OCI-LY3 (cell line): ENCODE results near the gene WDR93.

Source experiments
- H2AFZ ChIP-seq: fragments of 200-600, 300-600 bp; shearing (Covaris generic); 2 replicates; pipeline ENCODE4 v1.6.0; 2014; ENCODE audit warnings: antibody characterized with exemption, low read depth, low read length
- H3K27ac ChIP-seq: fragments of 200-600, 300-600 bp; sonication (generic); 2 replicates; pipeline ENCODE4 v1.5.1; 2014; ENCODE audit warnings: mild to moderate bottlenecking, low read length, moderate library complexity, mixed read lengths
- H3K27me3 ChIP-seq: fragments of 200-600, 300-600 bp; sonication (generic); 2 replicates; pipeline ENCODE4 v1.6.1; 2014; ENCODE audit warnings: low read depth, low read length, mixed read lengths
- H3K36me3 ChIP-seq: fragments of 200-600, 300-600 bp; sonication (generic); replicated peaks from 2 replicates; pipeline ENCODE3; 2014; ENCODE audit warnings: low read depth, low read length, mixed read lengths
- H3K4me1 ChIP-seq: fragments of 300-600, 200-600 bp; sonication (generic); 2 replicates; pipeline ENCODE4 v1.6.1; 2014; ENCODE audit warnings: low read length, mixed read lengths
- H3K4me2 ChIP-seq: fragments of 200-600, 300-600 bp; sonication (generic); 2 replicates; pipeline ENCODE4 v1.6.1; 2014; ENCODE audit warnings: low read length, mixed read lengths
- H3K4me3 ChIP-seq: fragments of 300-600, 200-600 bp; sonication (generic); 2 replicates; pipeline ENCODE4 v1.5.1; 2014; ENCODE audit warnings: antibody characterized with exemption, mild to moderate bottlenecking, low read length, moderate library complexity
- H3K79me2 ChIP-seq: fragments of 300-600, 200-600 bp; shearing (Covaris generic); 2 replicates; pipeline ENCODE4 v1.6.1; 2014; ENCODE audit warnings: mild to moderate bottlenecking, low read length, mixed read lengths
- H3K9ac ChIP-seq: fragments of 300-600, 200-600 bp; shearing (Covaris generic); 2 replicates; pipeline ENCODE4 v1.6.0; 2014; ENCODE audit warnings: mild to moderate bottlenecking, low read length, moderate library complexity
- H3K9me3 ChIP-seq: fragments of 200-600, 300-600 bp; shearing (Covaris generic); 2 replicates; pipeline ENCODE4 v1.6.1; 2014; ENCODE audit warnings: low read length, mixed read lengths; ENCODE audit not compliant: insufficient read depth
- H4K20me1 ChIP-seq: fragments of 200-600, 300-600 bp; sonication (generic); 2 replicates; pipeline ENCODE4 v1.6.1; 2016; ENCODE audit warnings: low read length, mixed read lengths; ENCODE audit not compliant: insufficient read depth
- CTCF ChIP-seq: fragments of 200-600, 300-600 bp; sonication (generic); IDR thresholded peaks from 2 replicates; pipeline ENCODE4 v1.5.1; 2014; ENCODE audit warnings: antibody characterized with exemption, low read length, low read depth
- EZH2phosphoT487 ChIP-seq: fragments of 200-600 bp; shearing (Covaris generic); IDR thresholded peaks from 2 replicates; pipeline ENCODE4 v1.6.1; 2018; ENCODE audit warnings: antibody characterized with exemption, mixed run types, low read depth

WDR93 gene

DNA sequence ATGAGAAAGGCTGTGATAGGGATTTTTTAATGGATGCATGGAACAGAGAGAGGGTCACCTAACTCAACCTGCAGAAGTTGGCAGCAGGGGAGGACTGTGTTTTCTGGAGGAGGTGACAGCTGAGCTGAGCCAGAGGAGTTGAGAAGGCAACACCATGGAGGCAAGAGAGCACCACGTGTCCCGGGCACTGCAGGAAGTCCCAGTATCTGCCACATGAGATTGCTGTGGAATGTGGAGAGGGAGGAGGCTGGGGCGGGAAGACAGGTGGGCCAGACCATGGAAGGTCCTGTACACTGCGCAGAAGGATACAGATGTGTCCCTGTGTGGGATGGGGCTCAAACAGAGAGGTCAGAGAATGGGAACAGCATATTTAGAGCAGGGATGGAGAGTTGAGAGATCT lies 45.2 kb downstream of the WDR93 start:
- Histone ChIP-seq H3K27me3 (peaks cover 18% of the 10 kb centered on the region; the same call in 1 of the 2 replicates), H3K4me2 (no peak overlapping the region), H3K79me2 (no peaks in the 10 kb centered on the region), H2AFZ (no peak overlapping the region; the same call in 1 of the 2 replicates), H3K9ac (no peak overlapping the region), H3K4me3 (no peak overlapping the region), H3K9me3 (no peaks in the 10 kb centered on the region), H3K36me3 (no peaks in the 10 kb centered on the region), H4K20me1 (no peaks in the 10 kb centered on the region), H3K27ac (no peak overlapping the region), H3K4me1 (peaks cover 3% of the 10 kb centered on the region; the same call in 1 of the 2 replicates)
- no peak for TF ChIP-seq EZH2phosphoT487
- no peak for TF ChIP-seq CTCF

- H3K27me3 ChIP-seq: no peaks in the 10 kb centered on the region
- H3K4me2 ChIP-seq: peak overlapping the region; percentile 91
- no peaks in the 10 kb centered on the region for H4K20me1 ChIP-seq
- H2AFZ ChIP-seq: peak overlapping the region; percentile 99
- H3K27ac ChIP-seq: no peak overlapping the region
- TF ChIP-seq CTCF (peak; percentile 89), EZH2phosphoT487 (no peak)
- no peaks in the 10 kb centered on the region for H3K9me3 ChIP-seq
- peak overlapping the region; percentile 40; the same call in 1 of the 2 replicates for H3K9ac ChIP-seq
- peaks cover 3% of the 10 kb centered on the region; the same call in 1 of the 2 replicates for H3K4me1 ChIP-seq
- H3K79me2 ChIP-seq: no peaks in the 10 kb centered on the region
- H3K36me3 ChIP-seq: no peaks in the 10 kb centered on the region
- peak overlapping the region; percentile 74 for H3K4me3 ChIP-seq
These were observed 49.5 kb downstream of the WDR93 start for GRCh38 chr15:89740137-89740536.

DNA sequence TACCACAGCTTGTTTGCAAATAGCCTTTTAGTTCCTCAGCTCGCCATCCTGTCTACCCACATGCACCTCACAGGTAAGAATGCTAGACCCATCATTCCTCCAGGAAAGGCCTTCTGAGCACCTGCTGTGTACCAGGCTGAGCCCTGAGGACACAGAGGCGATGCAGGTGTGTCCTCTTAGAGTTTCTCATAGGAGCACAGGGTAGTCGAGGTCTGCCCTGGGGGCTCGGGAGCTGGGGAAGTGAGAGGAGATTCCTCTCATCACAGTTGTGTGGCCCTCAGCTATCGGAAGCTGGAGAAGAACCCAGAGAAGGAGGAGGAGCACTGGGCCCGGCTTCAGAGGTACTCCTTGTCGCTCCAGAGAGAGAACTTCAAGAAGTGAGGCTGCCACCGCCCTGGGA lies 52.4 kb downstream of the WDR93 start:
- Histone ChIP-seq H3K9ac (no peak overlapping the region), H3K4me3 (no peak overlapping the region), H3K36me3 (no peaks in the 10 kb centered on the region), H3K79me2 (no peaks in the 10 kb centered on the region), H4K20me1 (no peaks in the 10 kb centered on the region), H3K27me3 (no peaks in the 10 kb centered on the region), H3K27ac (no peak overlapping the region), H3K4me1 (peaks cover 3% of the 10 kb centered on the region; the same call in 1 of the 2 replicates), H3K4me2 (no peak overlapping the region), H3K9me3 (no peaks in the 10 kb centered on the region), H2AFZ (no peak overlapping the region)
- TF ChIP-seq EZH2phosphoT487 (no peak), CTCF (no peak)

GRCh38 chr15:89743594-89743993 lies 53.0 kb downstream of the WDR93 start:
- Histone ChIP-seq H3K4me2 (no peak overlapping the region), H3K79me2 (no peaks in the 10 kb centered on the region), H4K20me1 (no peaks in the 10 kb centered on the region), H3K4me1 (peaks cover 3% of the 10 kb centered on the region; the same call in 1 of the 2 replicates), H3K9me3 (no peaks in the 10 kb centered on the region), H3K27ac (no peak overlapping the region), H2AFZ (no peak overlapping the region), H3K36me3 (no peaks in the 10 kb centered on the region), H3K27me3 (no peaks in the 10 kb centered on the region), H3K9ac (no peak overlapping the region), H3K4me3 (no peak overlapping the region)
- no peak for TF ChIP-seq EZH2phosphoT487
- TF ChIP-seq CTCF: no peak
